GM21619 (cell line): ENCODE results near the gene PCBD1.

Experiments used
- ATAC-seq: cut with Tn5 transposase; IDR thresholded peaks from one replicate; pipeline ENCODE4 v1.9.1; 2021; ENCODE audit not compliant: unreplicated experiment

Gene PCBD1

DNA sequence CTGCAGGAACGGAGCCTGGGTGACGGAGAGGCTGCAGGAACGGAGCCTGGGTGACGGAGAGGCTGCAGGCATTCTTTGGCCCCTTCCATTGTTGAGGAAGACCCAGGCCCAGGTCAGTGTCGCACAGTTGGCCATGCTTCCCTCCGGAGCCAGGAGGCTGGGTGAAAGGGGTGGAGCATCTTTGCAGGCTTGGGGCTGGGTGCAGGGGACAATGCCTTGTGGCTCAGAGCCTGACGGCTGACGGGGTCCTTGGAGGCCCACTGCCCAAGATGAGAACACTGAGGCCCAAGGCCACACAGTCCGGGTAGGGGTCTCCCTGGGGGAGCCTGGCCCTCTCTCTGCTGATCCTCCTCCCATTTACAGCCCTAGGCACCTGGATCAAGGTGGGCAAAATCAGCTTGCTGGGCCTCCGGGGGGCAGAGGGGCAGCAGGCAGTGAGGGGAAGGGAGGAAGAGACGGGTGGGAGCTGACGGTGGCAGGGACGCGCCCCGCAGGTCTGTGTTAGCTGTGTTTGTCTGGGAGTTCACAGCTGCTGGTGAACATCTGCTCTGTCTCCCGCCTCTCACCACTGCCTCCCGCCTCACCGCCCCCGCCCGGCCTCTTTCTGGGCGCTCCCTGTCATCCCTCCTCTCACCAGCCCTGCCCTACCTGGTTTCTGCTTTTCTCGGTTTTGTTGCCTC, 30.6 kb upstream of the PCBD1 start:
- no peak for ATAC-seq

GRCh38 chr10:70917635-70918034, 29.3 kb upstream of the PCBD1 start:
- no peak for ATAC-seq

- ATAC-seq, result no peak
Observed at GRCh38 chr10:70917226-70917625, 28.9 kb upstream of the PCBD1 start.

GRCh38 chr10:70916241-70916640, 27.9 kb upstream of the PCBD1 start:
- no peak for ATAC-seq

- no peak for ATAC-seq
Observed at GRCh38 chr10:70915806-70916205, 27.4 kb upstream of the PCBD1 start.

- ATAC-seq, result no peak
Observed at GRCh38 chr10:70915206-70915605, 26.8 kb upstream of the PCBD1 start.

DNA sequence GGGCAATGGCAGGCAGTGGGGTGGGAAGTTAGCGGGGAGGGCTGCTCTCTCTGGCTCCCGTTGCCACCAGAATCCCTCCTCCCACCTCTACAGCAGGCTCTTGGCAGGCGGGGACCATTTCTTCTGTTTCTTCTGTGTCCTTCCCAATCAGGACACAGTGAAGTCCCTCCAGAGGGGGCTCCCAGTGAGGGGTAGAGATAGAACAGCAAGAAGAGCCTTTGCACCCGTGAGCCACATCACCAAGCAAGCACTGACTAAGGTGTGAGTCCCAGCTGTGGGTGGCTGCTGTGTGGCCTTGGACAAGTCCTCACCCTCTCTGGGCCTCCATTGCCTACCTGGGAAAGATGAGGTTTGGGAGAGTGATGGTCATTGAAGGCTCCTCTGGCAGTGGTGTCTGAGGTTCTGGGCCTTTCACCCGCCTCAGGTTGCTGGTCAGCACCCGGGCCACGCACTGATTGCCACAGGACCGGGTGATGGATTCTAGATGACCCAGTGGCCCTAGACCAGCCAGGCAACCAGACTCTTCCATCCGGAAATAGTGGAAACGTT, 26.0 kb upstream of the PCBD1 start:
- ATAC-seq, result no peak

DNA sequence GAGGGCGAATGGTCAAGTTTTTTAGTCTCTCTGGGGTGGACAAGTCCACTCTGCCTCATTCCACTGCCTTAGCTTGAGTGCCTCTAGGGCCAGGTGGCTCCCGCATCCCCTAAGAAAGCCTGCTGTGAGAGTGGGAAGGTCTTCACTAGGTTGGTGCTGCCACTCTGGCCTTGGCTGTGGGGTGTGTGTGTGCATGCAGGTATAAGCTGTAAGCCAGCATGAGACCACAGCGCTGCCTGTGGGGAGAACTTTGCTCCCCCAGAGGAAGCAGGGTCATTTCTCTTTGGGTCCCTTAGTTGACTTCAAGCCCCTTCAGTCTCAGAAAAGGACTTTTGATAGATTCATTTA, 25.5 kb upstream of the PCBD1 start:
- ATAC-seq, result no peak

GRCh38 chr10:70913191-70913892, 25.0 kb upstream of the PCBD1 start:
- ATAC-seq, result no peak

DNA sequence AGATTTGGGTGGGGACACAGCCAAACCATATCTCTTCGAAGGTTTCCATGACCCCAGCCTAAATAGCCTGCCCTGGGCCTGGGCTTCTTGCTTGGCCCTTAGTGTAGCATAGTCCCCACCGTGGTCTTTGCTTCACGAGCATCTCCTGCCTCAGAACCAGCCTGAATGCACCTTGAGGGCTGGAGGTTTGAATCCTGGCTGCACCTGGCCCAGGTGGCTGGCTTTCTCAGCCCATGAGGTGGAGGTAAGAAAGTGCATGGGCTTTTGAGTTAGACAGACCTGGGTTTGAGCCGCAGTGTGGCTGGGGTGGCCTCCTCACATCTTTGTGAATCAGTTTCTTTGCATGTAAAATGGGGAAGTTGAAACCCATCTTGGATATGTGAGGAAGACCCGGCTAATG, 24.2 kb upstream of the PCBD1 start:
- ATAC-seq, result no peak

DNA sequence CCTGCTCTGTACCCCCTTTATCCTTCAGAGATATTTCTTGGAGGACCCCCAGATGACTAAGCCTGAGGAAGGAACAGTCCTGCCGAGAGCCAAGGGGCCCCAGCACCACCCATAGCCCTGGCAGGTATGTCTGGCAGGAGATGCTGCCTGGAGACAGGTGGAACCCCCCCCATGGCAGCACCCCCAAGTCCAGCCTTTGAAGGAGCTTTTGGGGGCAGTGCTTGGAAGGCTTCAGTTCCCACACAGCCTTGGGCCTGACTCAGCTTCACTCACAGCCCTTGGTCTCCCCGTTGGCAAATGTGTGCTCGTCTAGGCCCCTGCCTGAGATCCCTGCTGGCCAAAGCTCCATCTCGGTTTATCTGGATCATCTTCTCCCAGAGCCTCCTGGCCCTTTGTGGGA, 23.0 kb upstream of the PCBD1 start:
- ATAC-seq, result no peak

DNA sequence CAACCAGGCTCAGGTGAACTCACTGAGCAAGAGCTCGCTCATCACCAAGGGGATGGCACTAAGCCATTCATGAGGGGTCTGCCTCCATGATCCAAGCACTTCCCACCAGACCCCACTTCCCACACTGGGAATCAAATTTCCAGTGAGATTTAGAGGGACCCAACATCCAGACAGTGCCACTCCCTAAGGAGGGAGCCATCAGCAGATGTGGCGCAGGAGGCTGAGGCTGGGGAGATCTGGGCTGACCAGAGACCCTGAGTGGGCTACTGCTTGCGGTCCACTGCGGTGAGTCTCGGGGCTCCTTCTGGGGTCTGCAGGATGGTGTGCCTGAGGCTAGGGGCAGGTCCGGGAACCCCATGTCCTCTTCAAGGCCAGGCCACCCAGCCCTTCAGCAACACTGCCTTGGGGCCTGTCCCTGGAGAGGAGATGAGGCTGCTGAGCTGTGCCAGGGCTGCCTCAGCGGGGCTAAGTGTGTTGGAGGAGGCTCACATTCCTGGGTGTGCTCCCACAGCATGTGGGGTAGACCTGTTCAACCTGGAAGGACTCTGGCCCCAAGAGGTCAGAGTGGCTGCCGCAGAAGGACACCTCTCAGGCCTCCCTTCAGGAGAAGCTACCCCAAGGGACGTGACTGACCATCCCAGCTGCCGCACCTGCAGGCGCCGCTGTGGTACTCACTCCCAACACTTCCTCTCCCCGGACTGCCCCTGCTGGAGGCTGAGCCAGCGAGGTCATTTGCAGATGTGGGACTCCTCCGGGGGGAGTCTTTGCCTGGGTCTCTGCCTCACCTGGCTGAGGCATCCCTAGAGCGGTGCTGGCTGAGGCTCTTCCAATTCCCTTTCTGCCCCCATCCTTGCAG, 22.3 kb upstream of the PCBD1 start:
- ATAC-seq, result no peak

DNA sequence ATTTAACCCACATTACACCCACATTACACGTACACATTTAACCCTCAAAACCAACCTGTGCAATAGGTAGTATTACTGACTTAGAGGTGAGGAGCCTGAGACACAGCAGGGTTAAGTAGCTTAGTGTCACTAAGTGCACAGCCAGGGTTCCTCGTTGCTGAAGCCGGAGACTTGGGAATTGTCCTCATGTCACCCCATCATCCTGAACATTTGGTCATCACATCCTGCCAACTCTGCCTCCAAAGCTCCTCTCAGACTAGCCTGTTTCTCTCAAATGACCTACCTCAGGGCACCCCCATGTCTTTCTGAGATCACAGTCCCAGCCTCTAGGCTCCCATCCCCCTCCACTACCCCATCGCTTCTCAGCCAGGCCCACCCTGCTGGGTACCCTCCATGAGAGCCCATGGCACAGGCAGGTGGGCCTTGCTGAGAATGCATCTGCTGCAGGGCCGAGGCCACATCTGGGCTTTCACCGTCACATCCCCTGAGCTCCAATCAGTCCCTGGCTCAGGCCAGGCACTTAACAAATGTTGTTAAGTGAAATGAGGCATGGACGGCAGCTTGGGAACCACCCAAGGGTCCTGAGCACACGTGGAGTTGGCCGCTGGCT, 21.1 kb upstream of the PCBD1 start:
- ATAC-seq, result no peak

GRCh38 chr10:70908406-70909296, 20.3 kb upstream of the PCBD1 start:
- ATAC-seq, result no peak

DNA sequence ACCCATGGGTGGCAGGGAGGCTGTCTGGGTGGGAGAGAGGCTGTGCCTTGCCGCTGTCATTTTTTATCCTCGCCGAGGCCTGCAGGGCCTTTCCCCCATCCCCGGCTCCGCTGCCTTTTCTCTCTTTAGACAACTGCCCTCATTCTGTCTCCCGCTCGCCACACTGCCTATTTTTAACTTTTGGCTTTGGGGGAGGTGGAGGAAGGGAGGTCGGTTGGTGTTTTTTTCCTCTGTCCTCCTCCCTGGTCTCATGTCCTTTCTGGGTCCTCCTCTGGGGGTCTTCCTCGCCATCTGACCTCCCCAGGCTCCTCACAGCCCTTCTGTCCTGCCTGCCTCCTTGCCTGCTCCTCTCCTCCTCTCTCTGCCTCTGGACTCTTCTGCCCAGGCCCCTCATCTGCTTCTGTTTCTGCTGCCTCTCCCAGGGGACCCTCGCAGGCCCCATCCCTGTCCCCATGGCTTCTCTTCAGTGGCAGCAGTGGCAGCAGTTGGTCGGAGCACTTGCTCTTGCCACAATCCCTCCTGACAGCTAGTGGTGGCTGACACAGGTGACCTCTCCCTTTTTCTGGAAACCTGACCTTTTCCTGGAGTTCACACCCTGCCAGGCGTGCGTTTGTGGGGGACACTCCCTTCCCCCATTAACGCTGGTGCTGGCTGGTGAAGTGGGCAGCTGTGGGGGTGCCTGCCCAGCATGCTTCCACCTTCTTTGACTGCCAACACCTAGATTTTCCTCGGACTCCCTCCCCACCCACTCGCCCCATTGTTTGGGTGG, 19.5 kb upstream of the PCBD1 start:
- no peak for ATAC-seq

GRCh38 chr10:70906953-70907636, 18.7 kb upstream of the PCBD1 start:
- no peak for ATAC-seq

DNA sequence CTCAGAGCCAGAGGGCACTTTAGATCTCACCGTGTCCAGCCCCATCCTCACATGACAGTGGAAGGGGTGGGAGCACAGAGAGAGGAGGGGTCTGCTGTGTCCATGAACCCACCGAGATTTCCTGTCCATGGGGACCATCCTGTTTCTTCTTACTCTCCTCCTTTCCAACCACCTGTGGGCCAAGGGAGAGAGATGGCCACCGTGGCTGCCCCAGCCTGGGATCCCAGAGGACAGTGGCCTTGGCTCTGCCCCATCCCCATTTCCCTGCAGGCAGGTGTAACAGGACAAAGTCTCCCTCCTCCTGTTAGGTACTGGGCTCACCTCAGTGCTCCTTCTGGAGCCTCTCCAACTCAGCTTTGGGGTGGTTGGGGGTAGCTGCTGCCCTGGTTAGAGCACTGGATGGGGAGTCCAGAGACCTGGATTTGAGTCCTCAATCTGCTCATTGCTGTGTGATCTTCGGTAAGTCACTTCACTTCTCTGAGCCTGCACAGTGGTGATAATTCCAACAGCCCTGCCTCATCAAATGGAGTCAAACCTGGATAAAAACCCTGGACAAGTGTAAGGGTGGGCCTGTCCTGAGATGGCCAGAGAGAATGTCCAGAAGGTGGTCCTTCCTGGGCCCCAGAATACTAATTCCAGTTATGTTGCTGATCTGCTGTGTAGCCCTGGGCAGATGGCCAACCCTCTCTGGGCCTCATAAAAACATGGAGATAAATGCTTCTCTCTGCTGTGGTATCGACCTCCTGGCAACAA, 17.8 kb upstream of the PCBD1 start:
- ATAC-seq, result no peak
